Thyroid gland (tissue), 4 donors: ENCODE data around the gene PTPRT.

Experiments
- CTCF ChIP-seq, 6 experiments: fragments of 200-600 bp in 3 of 6; fragments of 450-650 bp in 3 of 6; sonication (generic) in 3 of 6; IDR thresholded peaks; one replicate each; pipeline ENCODE4 v1.5.1; 2016 to 2019; ENCODE audit warnings: antibody characterized with exemption in 6 of 6, mild to moderate bottlenecking in 2 of 6, inconsistent platforms in 1 of 6, moderate library complexity in 1 of 6
- POLR2A ChIP-seq, 2 donors: fragments of 450-650 bp; IDR thresholded peaks; one replicate each; pipeline ENCODE4 v1.6.1; 2017; ENCODE audit warnings: antibody characterized with exemption in 2 of 2, mild to moderate bottlenecking in 2 of 2, moderate library complexity in 1 of 2

- TF ChIP-seq POLR2A (IDR thresholded peaks at IDR 0.05) (no peak), CTCF (IDR thresholded peaks at IDR 0.05) (no peak)
Measured at GRCh38 chr20:42836339-42836738, 353.4 kb downstream of the PTPRT start.
